Purkinje cell (primary cell): ENCODE data around the gene AKT2. TPM values are rescaled to one million over a fixed set of nuclear protein-coding genes. Genes with fewer than 3 reads are reported as not detected.

Source experiments
- polyA plus RNA-seq: library from polyadenylated mRNA; unstranded; fragments of >200 nt; fragmentation: Nextera tagmentation; gene quantifications from 2 replicates; pipeline ENCODE4 v1.2.1, GENCODE V29; 2014

AKT2 gene
- 1.6 and 2.2 TPM in 2 replicates for polyA plus RNA-seq

DNA sequence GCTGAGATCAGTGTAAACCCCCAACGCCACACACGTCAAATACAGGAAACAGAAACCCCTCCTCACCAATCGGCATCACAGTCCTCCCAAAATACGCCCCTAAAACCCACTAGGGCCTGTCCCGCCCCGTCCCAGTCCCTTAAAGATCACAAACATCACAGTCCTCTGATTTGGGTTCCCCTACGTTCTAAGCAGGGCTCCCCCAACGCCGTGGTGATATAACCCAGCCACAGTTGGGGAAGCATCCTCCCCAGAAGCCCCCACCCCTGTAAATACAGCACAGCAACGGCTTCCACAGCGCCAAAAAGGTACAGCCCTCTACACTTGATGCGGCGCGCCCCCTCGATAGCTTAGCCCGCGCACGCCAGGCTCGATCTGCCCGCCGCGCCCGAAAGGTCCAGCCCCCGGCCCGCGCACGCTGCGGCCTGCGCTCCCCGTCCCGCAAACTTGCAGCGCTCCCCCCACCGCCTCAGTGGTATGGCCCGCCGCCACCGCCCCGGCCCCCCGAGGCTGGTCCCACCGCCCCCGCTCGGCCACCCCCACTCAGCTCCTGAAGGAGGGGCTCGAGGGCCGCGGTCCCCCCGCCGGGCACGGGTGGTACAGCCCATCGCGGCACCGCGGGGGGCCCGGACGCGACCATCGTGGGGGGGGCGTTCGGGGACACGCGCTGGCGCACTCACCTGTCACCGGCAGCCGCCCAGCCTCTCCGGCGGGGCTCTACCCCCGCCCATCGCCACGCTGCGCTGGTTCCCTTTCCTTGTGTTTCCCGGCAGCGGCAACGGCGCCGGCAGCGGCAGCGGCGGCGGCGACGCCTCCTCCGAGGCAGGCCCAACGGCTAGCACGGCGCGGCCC, at the start of gene AKT2:
TSS of gene AKT2 (minus strand) at position 845 of the 852 bp plus-strand sequence. CDS start 20,078 bp downstream, outside the sequence.

DNA sequence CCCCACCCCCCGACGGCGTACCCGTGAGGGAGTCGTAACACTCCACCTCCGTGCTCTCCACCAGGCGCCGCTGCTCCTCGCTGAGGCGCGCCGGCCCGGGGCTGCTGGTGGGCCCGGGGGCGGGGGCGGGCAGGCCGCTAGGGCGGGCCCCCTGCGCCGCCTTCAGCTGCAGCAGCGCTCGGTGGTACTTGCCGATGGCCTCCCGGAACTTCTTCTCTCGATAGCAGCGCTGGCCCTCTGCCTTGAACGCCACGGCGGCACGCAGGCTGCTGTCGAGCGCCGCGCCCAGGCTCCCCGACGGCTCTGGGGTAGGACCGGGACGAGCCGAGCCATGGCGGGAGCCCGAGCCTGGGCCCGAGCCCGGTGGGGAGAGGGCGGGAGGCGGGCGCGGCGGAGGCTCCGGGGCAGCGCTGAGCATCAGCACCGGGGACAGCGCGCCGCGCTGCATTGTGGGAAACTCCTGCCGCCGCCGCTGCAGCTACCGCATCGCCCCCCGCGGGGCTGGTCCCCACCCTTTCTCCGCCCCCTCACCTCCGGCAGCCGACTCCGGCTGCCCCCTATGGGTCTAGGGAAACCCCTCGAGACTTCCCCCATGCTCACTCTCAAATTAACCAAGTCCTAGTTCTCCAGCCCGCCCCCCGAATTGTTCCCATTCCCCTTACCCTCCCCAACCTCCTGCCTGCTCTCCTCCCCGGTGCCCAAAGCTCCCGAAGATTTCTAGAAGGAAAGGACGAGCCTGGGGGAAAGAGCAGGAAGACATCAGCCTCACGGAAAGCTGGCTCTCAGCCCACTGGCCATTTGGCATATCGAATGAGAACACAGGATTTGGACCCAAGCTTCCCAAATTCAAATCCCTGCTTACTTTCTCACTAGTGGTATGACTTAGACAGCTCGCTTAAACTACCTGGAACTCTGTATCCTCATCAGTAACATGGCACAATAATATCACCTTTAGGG, 66.9 kb downstream of the AKT2 start, which contains the start of gene TTC9B:
TSS of gene TTC9B (minus strand) at position 451 of the 957 bp plus-strand sequence. CDS start at position 448, 3 bp downstream.

DNA sequence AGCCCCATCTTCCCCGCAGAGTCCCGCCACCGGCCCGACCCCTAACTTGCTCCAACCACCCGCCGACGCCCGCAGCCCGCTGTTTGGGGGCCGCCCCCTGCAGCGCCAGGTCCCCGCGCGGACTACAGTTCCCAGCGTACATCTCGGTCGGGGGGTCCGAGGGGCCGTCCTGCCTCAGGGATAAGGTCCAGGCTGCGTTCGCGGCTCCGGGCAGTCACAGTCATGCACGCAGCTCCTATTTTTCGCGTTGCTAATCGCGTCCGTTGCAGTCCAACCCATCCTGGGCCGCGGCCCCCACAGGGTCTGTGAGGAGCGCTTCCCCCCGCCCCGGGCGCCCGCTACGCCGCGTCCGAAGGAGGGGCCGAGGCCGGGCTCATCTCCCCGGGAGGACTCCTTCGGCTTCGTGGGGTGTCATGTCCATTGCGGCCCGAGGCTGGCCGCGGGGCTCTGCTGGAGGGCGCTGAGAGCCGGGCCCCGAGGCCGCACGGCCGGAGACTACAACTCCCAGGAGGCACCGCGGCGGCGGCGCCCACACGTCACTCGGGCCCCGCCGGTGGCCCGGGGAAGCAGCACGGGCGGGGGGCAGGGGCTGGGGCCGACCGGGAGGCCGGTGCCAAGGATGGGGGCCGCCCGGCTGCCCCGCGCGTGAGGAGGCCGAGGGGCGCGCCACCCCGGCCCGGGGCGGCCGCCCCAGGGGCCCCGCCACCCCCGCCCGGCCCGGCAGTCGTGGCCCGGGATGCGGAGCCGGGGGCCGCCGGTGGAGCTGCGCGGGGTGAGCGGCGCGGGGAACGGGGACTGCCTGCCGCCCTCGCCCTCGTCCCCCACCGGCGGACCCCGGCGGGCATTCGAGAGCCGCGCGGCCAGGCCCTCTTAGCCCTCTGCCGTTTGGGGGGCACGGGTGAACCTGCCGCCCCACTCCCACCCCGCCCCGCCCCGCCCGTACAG, 94.0 kb downstream of the AKT2 start, which contains the start of gene MAP3K10:
TSS of gene MAP3K10 (plus strand) at position 536 of the 945 bp plus-strand sequence. CDS start 606 bp downstream, outside the sequence.

Other genes with a start within 250 kb of the AKT2 start
- 4.0 and 10.3 TPM in 2 replicates for gene ZNF780B, start 229.1 kb downstream of the AKT2 start, polyA plus RNA-seq
- gene ZNF780A, start 194.4 kb downstream of the AKT2 start, polyA plus RNA-seq, result 2.2 and 9.3 TPM in 2 replicates
- gene MAP3K10, start 93.9 kb downstream of the AKT2 start, polyA plus RNA-seq, result not detected in 2 replicates
- 1.6 and 14.9 TPM in 2 replicates for gene TTC9B, start 67.0 kb downstream of the AKT2 start, polyA plus RNA-seq
- 0.73 TPM in 1 of 2 replicates, not detected in the other for gene CCNP, start 58.7 kb downstream of the AKT2 start, polyA plus RNA-seq
- 1.8 and 5.8 TPM in 2 replicates for gene C19orf47, start 63.1 kb upstream of the AKT2 start, polyA plus RNA-seq
- gene PLD3, start 63.4 kb upstream of the AKT2 start, polyA plus RNA-seq, result 22.3 and 41.9 TPM in 2 replicates
- 1.0 TPM in 1 of 2 replicates, not detected in the other for gene HIPK4, start 104.8 kb upstream of the AKT2 start, polyA plus RNA-seq
- not detected in 2 replicates for gene PRX, start 128.0 kb upstream of the AKT2 start, polyA plus RNA-seq
- gene SERTAD1, start 140.6 kb upstream of the AKT2 start, polyA plus RNA-seq, result 0.52 and 2.1 TPM in 2 replicates
- 0.43 and 2.0 TPM in 2 replicates for gene SERTAD3, start 159.0 kb upstream of the AKT2 start, polyA plus RNA-seq
- gene BLVRB, start 180.4 kb upstream of the AKT2 start, polyA plus RNA-seq, result 39.0 and 55.0 TPM in 2 replicates
- 3.2 and 3.4 TPM in 2 replicates for gene SPTBN4, start 181.7 kb upstream of the AKT2 start, polyA plus RNA-seq